ENCODE measurements around the gene CES1.
"Not testable (repeated sequence)": the region's sequence is repeated elsewhere in the genome, so short reads cannot be mapped to it uniquely, and the experiment has no call there.

CES1 gene

GRCh38 chr16:55790240-55790639, 42.7 kb downstream of the CES1 start:
- not testable (repeated sequence) for DNase-seq

GRCh38 chr16:55782793-55783091, 50.2 kb downstream of the CES1 start:
- not testable (repeated sequence) for DNase-seq

GRCh38 chr16:55782091-55782792, 50.7 kb downstream of the CES1 start:
- DNase-seq = peak in 1 of 2 donors; percentile 15

GRCh38 chr16:55781456-55781855, 51.4 kb downstream of the CES1 start:
- not testable (repeated sequence) for DNase-seq

GRCh38 chr16:55780095-55780407, 52.8 kb downstream of the CES1 start:
- not testable (repeated sequence) for DNase-seq

GRCh38 chr16:55779402-55780094, 53.3 kb downstream of the CES1 start:
- DNase-seq = no peak

GRCh38 chr16:55778757-55779156, 54.1 kb downstream of the CES1 start:
- peak; percentile 0 to 5 for DNase-seq

GRCh38 chr16:55775857-55776256, 57.0 kb downstream of the CES1 start:
- DNase-seq = no peak

- DNase-seq = no peak
Observed at GRCh38 chr16:55773859-55774549, 58.9 kb downstream of the CES1 start.

GRCh38 chr16:55765161-55765560, 67.7 kb downstream of the CES1 start:
- DNase-seq = no peak

- DNase-seq = no peak
Observed at GRCh38 chr16:55760310-55761001, 72.4 kb downstream of the CES1 start.

GRCh38 chr16:55759965-55760309, 73.0 kb downstream of the CES1 start:
- DNase-seq = not testable (repeated sequence)

GRCh38 chr16:55757595-55758527, 75.0 kb downstream of the CES1 start:
- DNase-seq = not testable (repeated sequence)

GRCh38 chr16:55756963-55757362, 75.9 kb downstream of the CES1 start:
- DNase-seq = peak; percentile 27 to 59

GRCh38 chr16:55754056-55754455, 78.8 kb downstream of the CES1 start:
- peak; percentile 72 to 91 for DNase-seq

GRCh38 chr16:55753145-55753631, 79.7 kb downstream of the CES1 start:
- DNase-seq = peak; percentile 54 to 69

All from inflammatory macrophage (primary cell).